HG03439 (cell line): ENCODE measurements around the gene ILKAP.

Experiments
- ATAC-seq: cut with Tn5 transposase; IDR thresholded peaks from one replicate; pipeline ENCODE4 v1.9.1; 2021; ENCODE audit warnings: mild to moderate bottlenecking, moderate library complexity; ENCODE audit not compliant: unreplicated experiment

Gene ILKAP

GRCh38 chr2:238152771-238153688 lies 50.5 kb downstream of the ILKAP start:
- ATAC-seq, result no peak

GRCh38 chr2:238151628-238152235 lies 51.8 kb downstream of the ILKAP start:
- ATAC-seq, result no peak

GRCh38 chr2:238151205-238151604 lies 52.3 kb downstream of the ILKAP start:
- no peak for ATAC-seq

GRCh38 chr2:238150686-238151085 lies 52.8 kb downstream of the ILKAP start:
- no peak for ATAC-seq

GRCh38 chr2:238149841-238150572 lies 53.5 kb downstream of the ILKAP start:
- ATAC-seq, result no peak

- ATAC-seq, result no peak
These were observed 54.5 kb downstream of the ILKAP start for GRCh38 chr2:238148981-238149380.

GRCh38 chr2:238146884-238147544 lies 56.5 kb downstream of the ILKAP start:
- ATAC-seq, result no peak

- no peak for ATAC-seq
These were observed 57.6 kb downstream of the ILKAP start for GRCh38 chr2:238145851-238146250.

GRCh38 chr2:238145046-238145445 lies 58.4 kb downstream of the ILKAP start:
- no peak for ATAC-seq

GRCh38 chr2:238144262-238144661 lies 59.2 kb downstream of the ILKAP start:
- no peak for ATAC-seq

GRCh38 chr2:238143239-238143951 lies 60.1 kb downstream of the ILKAP start:
- no peak for ATAC-seq

GRCh38 chr2:238142382-238143205 lies 60.9 kb downstream of the ILKAP start:
- no peak for ATAC-seq

GRCh38 chr2:238141541-238142318 lies 61.8 kb downstream of the ILKAP start:
- ATAC-seq, result no peak

GRCh38 chr2:238140721-238141540 lies 62.6 kb downstream of the ILKAP start:
- no peak for ATAC-seq

GRCh38 chr2:238140040-238140439 lies 63.5 kb downstream of the ILKAP start:
- no peak for ATAC-seq

- no peak for ATAC-seq
These were observed 64.1 kb downstream of the ILKAP start for GRCh38 chr2:238139196-238140039.
